Muscle layer of duodenum (tissue), 2 donors: ENCODE measurements around the gene SDC1.
A peak's percentile ranks its signal among the peaks of the same experiment; 100 is the strongest.
"Not testable (repeated sequence)": the region's sequence is repeated elsewhere in the genome, so short reads cannot be mapped to it uniquely, and the experiment has no call there.

ENCODE experiments used
- H3K27ac ChIP-seq: one replicate; pipeline ENCODE4 v1.7.0; 2013; ENCODE audit warnings: mild to moderate bottlenecking, low read length
- H3K27me3 ChIP-seq: one replicate; pipeline ENCODE4 v1.7.0; 2013; ENCODE audit warnings: low read depth, mild to moderate bottlenecking, control low read depth, low read length
- H3K36me3 ChIP-seq, 2 donors: one replicate each; pipeline ENCODE4 v1.7.0; 2013; ENCODE audit warnings: low read length in 2 of 2, control low read depth in 1 of 2, mild to moderate bottlenecking in 1 of 2; ENCODE audit not compliant: insufficient read depth in 2 of 2, control insufficient read depth in 1 of 2
- H3K4me1 ChIP-seq, 2 donors: one replicate each; pipeline ENCODE4 v1.7.0; 2013; ENCODE audit warnings: low read length in 2 of 2, mild to moderate bottlenecking in 2 of 2, control low read depth in 1 of 2, moderate library complexity in 1 of 2; ENCODE audit not compliant: insufficient read depth in 2 of 2, control insufficient read depth in 1 of 2
- H3K4me3 ChIP-seq, 2 donors: one replicate each; pipeline ENCODE4 v1.7.0; 2013; ENCODE audit warnings: low read length in 2 of 2, low read depth in 1 of 2, mild to moderate bottlenecking in 1 of 2
- H3K9me3 ChIP-seq, 2 donors: one replicate each; pipeline ENCODE4 v1.7.0; 2013; ENCODE audit warnings: low read length in 2 of 2, control low read depth in 1 of 2, mild to moderate bottlenecking in 1 of 2; ENCODE audit not compliant: control insufficient read depth in 1 of 2
- donor health status: healthy.

Gene SDC1

GRCh38 chr2:20200697-20201555 is 24.0 kb downstream of the SDC1 start:
- Histone ChIP-seq H3K9me3 (no peaks in the 10 kb centered on the region), H3K27ac (no peak overlapping the region), H3K4me3 (no peak overlapping the region), H3K27me3 (no peaks in the 10 kb centered on the region), H3K36me3 (no peaks in the 10 kb centered on the region), H3K4me1 (no peaks in the 10 kb centered on the region)

GRCh38 chr2:20199633-20200270 is 25.2 kb downstream of the SDC1 start:
- Histone ChIP-seq H3K9me3 (no peaks in the 10 kb centered on the region), H3K27me3 (no peaks in the 10 kb centered on the region), H3K36me3 (no peaks in the 10 kb centered on the region), H3K27ac (no peak overlapping the region), H3K4me3 (no peak overlapping the region), H3K4me1 (no peaks in the 10 kb centered on the region)

- no peaks in the 10 kb centered on the region for H3K36me3 ChIP-seq
- H3K4me3 ChIP-seq, result no peak overlapping the region
- H3K27ac ChIP-seq, result no peak overlapping the region
- H3K27me3 ChIP-seq, result no peaks in the 10 kb centered on the region
- no peaks in the 10 kb centered on the region for H3K9me3 ChIP-seq
- no peaks in the 10 kb centered on the region for H3K4me1 ChIP-seq
Observed at GRCh38 chr2:20198796-20199632, 25.9 kb downstream of the SDC1 start.

GRCh38 chr2:20198001-20198400 is 26.9 kb downstream of the SDC1 start:
- Histone ChIP-seq H3K9me3 (no peaks in the 10 kb centered on the region), H3K4me3 (no peak overlapping the region), H3K27me3 (no peaks in the 10 kb centered on the region), H3K27ac (peak overlapping the region; percentile 45), H3K36me3 (no peaks in the 10 kb centered on the region), H3K4me1 (no peaks in the 10 kb centered on the region)

GRCh38 chr2:20197192-20197591 is 27.7 kb downstream of the SDC1 start:
- H3K9me3 ChIP-seq, result no peaks in the 10 kb centered on the region
- H3K27me3 ChIP-seq, result no peaks in the 10 kb centered on the region
- no peak overlapping the region for H3K4me3 ChIP-seq
- peak overlapping the region; percentile 45 for H3K27ac ChIP-seq
- no peaks in the 10 kb centered on the region for H3K36me3 ChIP-seq
- no peaks in the 10 kb centered on the region for H3K4me1 ChIP-seq

GRCh38 chr2:20196657-20197161 is 28.2 kb downstream of the SDC1 start:
- no peaks in the 10 kb centered on the region for H3K27me3 ChIP-seq
- no peaks in the 10 kb centered on the region for H3K9me3 ChIP-seq
- H3K4me3 ChIP-seq, result no peak overlapping the region
- no peaks in the 10 kb centered on the region for H3K36me3 ChIP-seq
- H3K4me1 ChIP-seq, result peaks cover 0 to 1% of the 10 kb centered on the region in 2 donors
- H3K27ac ChIP-seq, result peak overlapping the region; percentile 45

- peak overlapping the region; percentile 63 for H3K27ac ChIP-seq
- H3K9me3 ChIP-seq, result no peaks in the 10 kb centered on the region
- no peaks in the 10 kb centered on the region for H3K27me3 ChIP-seq
- H3K4me3 ChIP-seq, result no peak overlapping the region
- H3K4me1 ChIP-seq, result peaks cover 0 to 3% of the 10 kb centered on the region in 2 donors
- H3K36me3 ChIP-seq, result no peaks in the 10 kb centered on the region
Observed at GRCh38 chr2:20196053-20196656, 28.8 kb downstream of the SDC1 start.

GRCh38 chr2:20195431-20196033 is 29.4 kb downstream of the SDC1 start:
- H3K4me1 ChIP-seq, result peaks cover 0 to 3% of the 10 kb centered on the region in 2 donors
- no peaks in the 10 kb centered on the region for H3K27me3 ChIP-seq
- H3K27ac ChIP-seq, result peak overlapping the region; percentile 63
- H3K36me3 ChIP-seq, result no peaks in the 10 kb centered on the region
- no peaks in the 10 kb centered on the region for H3K9me3 ChIP-seq
- peak overlapping the region in 1 of 2 donors; percentile 26 for H3K4me3 ChIP-seq

- H3K4me3 ChIP-seq, H3K27ac ChIP-seq, H3K9me3 ChIP-seq, H3K27me3 ChIP-seq, H3K4me1 ChIP-seq, H3K36me3 ChIP-seq: not testable (repeated sequence)
Observed at GRCh38 chr2:20195016-20195411, 29.9 kb downstream of the SDC1 start.

- no peaks in the 10 kb centered on the region for H3K9me3 ChIP-seq
- H3K27ac ChIP-seq, result no peak overlapping the region
- no peak overlapping the region for H3K4me3 ChIP-seq
- no peaks in the 10 kb centered on the region for H3K27me3 ChIP-seq
- peaks cover 0 to 3% of the 10 kb centered on the region in 2 donors for H3K4me1 ChIP-seq
- no peaks in the 10 kb centered on the region for H3K36me3 ChIP-seq
Observed at GRCh38 chr2:20194097-20195015, 30.6 kb downstream of the SDC1 start.
